ENCODE data around the gene RNGTT.

The RNGTT gene

DNA sequence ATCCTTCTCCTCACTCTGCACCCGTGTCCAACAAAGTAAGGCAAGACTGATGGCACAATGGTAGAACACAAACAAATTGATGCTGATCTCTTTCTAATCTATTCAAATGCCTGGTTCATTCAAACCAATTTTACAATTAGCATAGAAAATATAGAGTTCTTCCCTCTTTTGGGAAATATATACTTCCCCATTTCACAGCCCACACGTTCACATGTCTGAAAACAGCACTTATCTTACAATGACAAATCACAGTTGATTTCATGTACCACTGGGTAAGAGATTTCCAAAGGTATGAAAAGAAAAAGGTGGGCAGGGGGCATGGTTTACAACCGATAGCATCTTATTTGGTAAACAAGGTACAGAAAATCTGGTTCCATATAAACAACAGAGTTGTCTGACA, 137.6 kb downstream of the RNGTT start:
- POLR2A ChIA-PET (ENCODE audit: low non-redundant PET) = no interaction called here

DNA sequence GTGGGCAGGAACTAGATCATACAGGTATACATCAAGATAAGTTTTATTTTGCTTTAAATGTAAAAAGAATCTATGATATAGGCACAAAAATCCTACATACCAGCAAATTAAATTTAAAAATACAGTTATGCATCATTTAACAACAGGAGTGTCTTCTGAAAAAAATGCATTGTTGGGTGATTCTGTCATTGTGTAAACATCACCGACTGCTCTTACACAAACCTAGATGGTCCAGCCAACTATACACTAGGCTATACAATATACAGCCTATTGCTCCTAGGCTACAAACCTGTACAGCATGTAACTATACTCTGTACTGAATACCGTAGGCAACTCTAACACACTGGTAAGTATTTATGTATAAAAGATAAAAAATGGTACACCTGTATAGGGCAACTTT, 139.4 kb downstream of the RNGTT start:
- ChIA-PET POLR2A (ENCODE audit: low non-redundant PET) (no interaction called here), CTCF (no interaction called here)
- TF ChIP-seq, protein P1, sequence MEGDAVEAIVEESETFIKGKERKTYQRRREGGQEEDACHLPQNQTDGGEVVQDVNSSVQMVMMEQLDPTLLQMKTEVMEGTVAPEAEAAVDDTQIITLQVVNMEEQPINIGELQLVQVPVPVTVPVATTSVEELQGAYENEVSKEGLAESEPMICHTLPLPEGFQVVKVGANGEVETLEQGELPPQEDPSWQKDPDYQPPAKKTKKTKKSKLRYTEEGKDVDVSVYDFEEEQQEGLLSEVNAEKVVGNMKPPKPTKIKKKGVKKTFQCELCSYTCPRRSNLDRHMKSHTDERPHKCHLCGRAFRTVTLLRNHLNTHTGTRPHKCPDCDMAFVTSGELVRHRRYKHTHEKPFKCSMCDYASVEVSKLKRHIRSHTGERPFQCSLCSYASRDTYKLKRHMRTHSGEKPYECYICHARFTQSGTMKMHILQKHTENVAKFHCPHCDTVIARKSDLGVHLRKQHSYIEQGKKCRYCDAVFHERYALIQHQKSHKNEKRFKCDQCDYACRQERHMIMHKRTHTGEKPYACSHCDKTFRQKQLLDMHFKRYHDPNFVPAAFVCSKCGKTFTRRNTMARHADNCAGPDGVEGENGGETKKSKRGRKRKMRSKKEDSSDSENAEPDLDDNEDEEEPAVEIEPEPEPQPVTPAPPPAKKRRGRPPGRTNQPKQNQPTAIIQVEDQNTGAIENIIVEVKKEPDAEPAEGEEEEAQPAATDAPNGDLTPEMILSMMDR (conservative IDR thresholded peaks at IDR 0.05; ENCODE audit: low read depth) = no peak
- H3K27ac ChIP-seq = no peak overlapping the region
- peak; percentile 23 for DNase-seq (ENCODE audit: low spot score)

More for the DNA sequence above, 137.6 kb downstream of the RNGTT start:
- TF ChIP-seq, protein P1 (conservative IDR thresholded peaks at IDR 0.05; ENCODE audit: low read depth) = no peak
- no peak overlapping the region for H3K27ac ChIP-seq
- CTCF ChIA-PET = no interaction called here
- DNase-seq (ENCODE audit: low spot score) = no peak

DNA sequence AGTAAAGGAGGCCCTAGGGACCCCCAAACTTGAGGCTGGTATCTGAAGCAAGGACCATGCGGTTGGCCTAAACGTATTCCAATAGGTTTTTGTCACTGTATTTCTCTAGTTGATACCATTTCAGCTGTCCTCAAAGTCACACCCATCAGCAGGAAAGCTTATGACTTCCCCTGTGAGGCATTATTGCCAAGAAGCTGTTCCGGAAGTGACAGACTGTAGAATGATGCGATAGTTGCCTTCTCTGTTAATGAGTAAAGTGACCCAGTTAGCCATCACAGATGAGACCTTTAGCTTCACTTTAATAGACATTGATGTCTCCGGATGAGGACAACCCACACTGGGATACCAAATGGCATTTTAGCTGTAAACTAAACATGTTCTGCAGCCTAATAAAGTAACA, 147.9 kb downstream of the RNGTT start:
- ChIA-PET POLR2A (ENCODE audit: low non-redundant PET) (no interaction called here), CTCF (no interaction called here)
- no peak for DNase-seq (ENCODE audit: low spot score)

DNA sequence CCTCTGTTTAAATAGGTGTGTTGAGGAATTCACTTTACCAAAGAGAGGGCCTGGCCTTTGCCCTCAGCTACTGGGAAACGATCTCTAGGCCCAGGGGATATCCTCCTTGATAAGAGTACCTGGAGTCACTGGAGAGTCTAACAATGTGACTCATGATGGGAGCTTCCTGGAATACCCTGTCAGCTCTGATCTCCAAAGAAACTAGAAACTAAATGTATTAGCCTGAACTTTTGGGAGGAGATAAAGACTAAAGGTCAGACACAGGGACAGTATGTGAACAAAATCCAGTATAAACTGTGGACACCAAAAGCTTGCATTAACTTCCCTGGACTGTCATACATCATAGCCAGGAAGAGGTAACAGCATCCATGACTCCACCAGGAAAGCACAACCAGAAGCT, 148.5 kb downstream of the RNGTT start:
- TF ChIP-seq, protein P1 (conservative IDR thresholded peaks at IDR 0.05; ENCODE audit: low read depth) = no peak
- ChIA-PET POLR2A (ENCODE audit: low non-redundant PET) (no interaction called here), CTCF (interaction anchor here (0.6 kb wide), 1 partner anchor 54 kb away, joined by 3 read pairs; no protein-coding TSS in a partner anchor)
- DNase-seq (ENCODE audit: low spot score) = peak; percentile 8
- no peak overlapping the region for H3K27ac ChIP-seq

More for the DNA sequence above, 147.9 kb downstream of the RNGTT start:
- no peak overlapping the region for H3K27ac ChIP-seq
- TF ChIP-seq, protein P1 (conservative IDR thresholded peaks at IDR 0.05; ENCODE audit: low read depth) = no peak

DNA sequence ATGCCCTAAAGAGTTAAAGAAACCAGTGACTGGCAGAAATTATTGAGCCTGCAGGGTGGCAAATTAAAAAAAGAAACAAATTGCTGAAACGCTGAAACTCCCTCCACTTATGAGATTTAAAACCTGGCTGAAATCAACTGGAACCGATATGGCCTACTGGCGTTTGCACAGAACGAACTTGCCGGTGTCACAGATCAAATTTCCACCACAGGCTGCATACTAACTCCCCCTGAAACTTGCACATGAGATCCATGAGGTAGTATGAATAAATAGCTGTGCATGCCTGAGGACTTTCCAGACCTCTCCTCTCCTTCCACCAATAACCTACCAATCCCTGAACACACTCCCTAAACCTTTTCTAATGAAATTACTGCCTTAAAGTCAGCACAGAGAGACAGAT, 150.4 kb downstream of the RNGTT start:
- POLR2A ChIA-PET (ENCODE audit: low non-redundant PET) = no interaction called here
- TF ChIP-seq, protein P1 (conservative IDR thresholded peaks at IDR 0.05; ENCODE audit: low read depth) = no peak
- no peak for DNase-seq (ENCODE audit: low spot score)
- no peak overlapping the region for H3K27ac ChIP-seq
- CTCF ChIA-PET = no interaction called here

DNA sequence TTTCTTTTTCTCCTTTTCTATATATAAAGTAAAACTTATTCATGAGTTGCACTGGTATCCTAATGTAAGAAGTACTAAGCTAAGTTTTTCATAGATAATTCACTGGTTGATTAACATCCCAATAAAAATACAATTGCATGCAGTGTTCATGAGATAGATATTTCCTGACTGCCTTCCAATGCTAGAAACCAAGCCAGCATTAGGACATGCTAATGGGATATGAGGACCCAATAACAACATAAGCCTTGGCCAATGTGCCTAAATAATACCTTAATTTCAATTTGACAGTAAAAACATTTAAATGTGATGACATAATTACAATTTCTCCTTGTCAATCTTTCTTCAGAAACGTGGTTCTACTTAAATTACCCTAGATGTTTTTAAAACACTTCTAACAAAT, 152.7 kb downstream of the RNGTT start:
- POLR2A ChIA-PET (ENCODE audit: low non-redundant PET) = no interaction called here
- CTCF ChIA-PET = no interaction called here

More for the DNA sequence above, 152.7 kb downstream of the RNGTT start:
- no peak overlapping the region for H3K27ac ChIP-seq
- DNase-seq (ENCODE audit: low spot score) = no peak
- TF ChIP-seq, protein P1 (conservative IDR thresholded peaks at IDR 0.05; ENCODE audit: low read depth) = no peak
